HG03025 (cell line): Measurements from ENCODE around the gene SLC14A1.

Source experiments
- ATAC-seq: cut with Tn5 transposase; IDR thresholded peaks from one replicate; pipeline ENCODE4 v1.9.1; 2021; ENCODE audit warnings: mild to moderate bottlenecking, moderate library complexity; ENCODE audit not compliant: unreplicated experiment, low FRiP score

Gene SLC14A1

DNA sequence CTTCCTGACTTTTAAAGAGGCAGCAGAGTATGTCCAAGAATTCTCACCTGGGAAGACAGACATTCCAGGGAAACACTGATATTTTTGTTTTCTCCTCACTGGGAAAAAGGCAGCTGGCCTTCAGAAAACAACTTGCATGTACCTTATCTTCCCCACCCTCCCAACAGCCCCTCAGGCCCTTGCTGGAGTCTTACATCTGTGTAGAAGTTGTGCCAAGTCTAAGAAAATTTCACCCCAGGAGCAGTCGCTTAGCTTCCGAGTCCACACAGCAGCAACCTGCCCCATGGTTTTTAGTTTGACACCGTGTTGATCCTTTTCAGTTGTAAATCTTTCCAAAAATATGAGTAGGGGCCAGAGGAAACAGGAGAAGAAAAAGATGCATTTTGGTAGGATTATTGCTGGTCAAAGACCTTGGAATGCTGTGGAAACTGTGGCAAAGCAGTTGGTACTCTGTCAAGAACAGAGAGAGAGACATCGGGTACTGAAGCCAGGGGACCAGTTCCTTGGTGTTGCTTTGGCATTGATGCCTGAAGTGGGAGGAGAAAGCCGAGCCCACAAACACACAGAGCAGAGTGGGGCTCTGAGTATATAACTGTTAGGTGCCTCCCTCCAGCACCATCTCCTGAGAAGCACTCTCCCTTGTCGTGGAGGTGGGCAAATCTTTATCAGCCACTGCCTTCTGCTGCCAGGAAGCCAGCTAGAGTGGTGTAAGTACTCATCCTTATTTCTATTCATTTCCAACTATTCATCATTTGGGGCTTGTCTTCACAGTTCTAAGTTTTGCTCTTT is at the start of gene SLC14A1:
SLC14A1 (plus strand) TSS at position 615 of the 789 bp plus-strand sequence. CDS start 6,140 bp downstream, outside the sequence.
- no peak for ATAC-seq

DNA sequence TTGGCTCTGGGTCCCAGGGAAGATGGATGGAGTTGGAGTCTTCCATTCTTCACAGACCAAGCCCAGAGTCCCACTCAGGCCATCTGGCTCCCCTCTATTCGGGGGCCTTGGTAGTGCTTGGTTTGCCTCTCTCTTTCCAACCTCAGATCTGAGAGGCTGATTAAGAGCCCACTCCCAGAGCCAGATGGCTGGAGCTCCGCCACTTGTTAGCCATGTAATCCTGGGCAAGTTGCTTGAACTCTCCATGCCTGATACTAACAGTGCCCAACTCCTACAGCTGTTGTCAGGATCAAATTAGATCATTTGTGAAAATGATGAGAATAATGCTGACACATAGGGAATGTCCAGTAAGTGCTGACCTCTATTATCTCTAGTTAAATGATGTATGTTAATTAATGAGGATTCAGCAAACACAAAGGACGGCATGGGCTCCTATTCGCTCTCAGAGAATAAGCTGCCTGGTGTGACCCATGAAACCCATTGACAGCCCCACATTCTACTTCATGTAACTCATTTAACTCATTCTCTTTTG is 46.6 kb upstream of the SLC14A1 start:
- ATAC-seq = no peak

DNA sequence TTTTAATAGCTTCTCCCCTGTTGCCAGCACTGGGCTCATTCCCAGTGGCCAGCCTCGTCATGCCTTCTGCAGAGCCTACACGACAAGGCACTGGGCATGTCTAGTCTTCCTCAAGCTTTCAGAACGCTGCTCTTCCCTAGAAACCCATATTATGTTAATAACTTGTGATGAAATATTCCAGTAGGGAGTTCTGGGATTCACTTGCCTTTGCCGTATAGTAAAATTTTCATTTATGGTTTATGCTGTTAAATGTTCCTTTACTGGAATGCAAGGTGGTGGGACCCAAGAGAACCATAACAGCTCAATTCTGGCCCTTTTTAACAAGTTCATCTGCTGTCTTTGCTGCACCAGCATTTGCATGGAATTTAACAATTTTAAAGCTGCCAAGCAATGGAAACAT is 45.5 kb upstream of the SLC14A1 start:
- ATAC-seq = no peak

DNA sequence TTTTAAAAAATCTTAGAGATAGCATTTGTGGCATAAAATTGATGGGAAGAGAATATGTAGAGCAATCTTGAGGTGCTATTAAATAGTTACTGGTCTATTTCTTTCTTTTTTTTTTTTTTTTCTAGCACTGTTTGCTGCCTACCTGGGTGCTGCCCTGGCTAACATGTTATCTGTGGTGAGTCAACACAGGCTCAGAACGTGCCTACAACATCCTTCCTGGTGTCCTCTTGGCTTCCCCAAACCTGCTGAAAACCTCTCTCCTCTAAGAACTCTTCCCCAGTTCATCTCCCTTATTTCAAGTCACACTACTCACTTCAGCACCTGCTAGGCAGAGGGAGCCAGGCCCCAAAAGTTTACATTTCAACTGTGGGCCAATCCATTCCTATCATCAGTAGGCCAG is 45.1 kb upstream of the SLC14A1 start:
- ATAC-seq = no peak

DNA sequence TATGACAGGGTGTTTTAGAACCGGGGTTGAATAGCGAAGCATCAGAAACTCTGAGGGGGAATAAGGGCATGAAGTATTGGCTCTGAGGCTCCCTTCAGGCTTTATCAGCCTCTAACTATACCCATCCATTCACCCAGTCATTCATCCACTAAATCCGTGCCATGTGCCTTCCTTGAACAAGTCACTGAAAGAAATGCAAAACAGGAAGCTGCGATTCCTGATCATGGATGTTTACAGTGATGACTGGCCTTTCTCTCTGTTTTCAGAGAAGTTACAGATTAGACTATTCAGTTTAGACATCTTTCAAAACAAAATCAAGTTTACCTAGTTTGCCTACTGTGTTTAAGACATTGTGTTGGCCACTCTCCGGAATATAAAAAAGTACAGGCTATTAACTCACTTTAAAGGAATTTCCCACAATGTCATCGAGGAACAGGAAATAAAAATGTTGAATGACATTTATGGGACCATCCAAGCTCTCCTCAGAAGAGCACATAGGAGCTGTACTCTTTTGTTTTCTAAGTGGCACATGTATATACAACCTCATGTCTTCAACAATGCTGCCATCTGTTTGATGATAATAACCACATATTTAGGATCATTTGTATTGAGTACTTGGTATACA is 43.8 kb upstream of the SLC14A1 start:
- ATAC-seq = no peak

DNA sequence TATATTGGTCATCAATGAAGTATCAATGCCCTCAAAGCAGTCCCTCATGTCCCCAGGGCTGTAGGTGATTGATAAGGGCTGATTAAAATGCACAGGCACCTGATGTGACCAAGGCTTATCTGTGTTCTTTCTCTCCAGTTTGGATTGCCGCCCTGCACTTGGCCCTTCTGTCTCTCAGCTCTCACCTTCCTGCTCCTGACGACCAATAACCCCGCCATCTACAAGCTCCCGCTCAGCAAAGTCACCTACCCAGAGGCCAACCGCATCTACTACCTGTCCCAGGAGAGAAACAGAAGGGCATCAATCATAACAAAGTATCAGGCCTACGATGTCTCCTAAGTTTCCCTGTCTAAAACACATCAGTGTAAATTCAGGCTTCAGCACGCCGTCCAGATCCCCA is 41.8 kb upstream of the SLC14A1 start:
- ATAC-seq = no peak

DNA sequence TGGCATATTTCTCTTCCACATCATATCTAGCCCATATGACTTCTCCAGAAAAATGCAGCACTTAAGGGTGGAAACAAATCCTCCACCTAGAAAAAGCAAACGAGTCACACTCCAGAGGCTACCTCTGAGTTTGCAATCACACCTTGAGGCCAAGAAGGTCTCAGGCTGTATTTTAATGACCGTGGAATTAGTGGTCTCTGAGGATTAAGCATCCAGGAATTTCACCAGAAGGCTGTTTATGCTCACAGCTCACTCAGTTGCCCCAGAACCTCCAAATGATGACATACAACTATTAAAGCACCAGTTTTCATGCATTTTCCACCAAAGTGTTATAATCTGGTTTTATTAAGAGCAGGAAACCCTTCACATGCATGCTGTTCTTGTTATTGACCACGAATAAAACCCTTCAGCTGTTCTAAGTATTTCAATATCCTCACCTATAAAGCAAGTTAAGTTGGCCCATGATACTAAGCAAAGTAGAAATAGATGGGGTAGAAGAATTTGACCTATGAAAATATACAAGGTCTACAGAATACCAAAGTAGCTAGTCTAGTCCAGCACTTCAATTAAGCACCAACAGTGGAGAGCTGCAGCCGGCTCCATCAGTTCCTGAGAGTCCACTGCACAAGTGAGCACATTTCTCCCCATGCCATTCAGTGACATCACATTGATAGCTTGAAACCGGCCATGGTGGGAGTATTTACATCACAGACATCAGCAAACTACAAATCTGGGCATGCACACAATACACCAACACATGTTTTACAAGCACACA is 39.5 kb upstream of the SLC14A1 start:
- no peak for ATAC-seq

DNA sequence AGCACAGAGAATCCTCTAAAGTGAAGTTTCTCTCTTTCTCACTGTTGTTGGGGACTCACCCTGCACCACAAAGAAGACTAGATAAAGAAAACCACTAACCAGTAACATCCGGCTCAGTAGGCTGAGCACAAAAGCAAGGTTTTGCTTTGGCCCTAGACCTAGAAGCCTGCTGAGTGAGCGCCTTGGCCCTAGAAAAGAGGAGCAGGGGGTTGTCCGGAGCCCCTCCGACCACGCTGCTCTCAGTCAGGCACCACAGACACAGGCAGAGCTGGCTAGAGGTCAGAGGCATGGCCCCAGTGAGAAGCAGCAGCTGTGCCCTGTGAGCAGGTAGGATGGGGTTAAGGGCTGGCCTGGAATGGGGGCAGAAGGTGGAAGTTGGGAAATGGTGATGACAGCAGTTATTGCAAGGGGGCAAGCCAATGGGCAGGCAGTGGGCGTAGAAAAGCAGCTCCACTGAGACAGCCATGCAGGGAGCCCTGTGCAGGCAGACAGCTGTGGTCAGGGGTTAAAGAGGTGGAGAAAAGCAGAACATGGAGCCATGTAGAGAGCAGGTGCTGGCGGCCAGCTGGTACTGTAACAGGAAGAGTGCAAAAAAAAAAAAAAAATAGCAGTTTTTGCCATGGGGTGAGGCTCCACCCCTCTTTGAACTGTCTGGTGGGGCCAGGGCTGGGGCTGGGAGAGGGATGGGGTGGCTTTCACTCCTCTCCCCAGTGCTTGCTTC is 36.9 kb upstream of the SLC14A1 start:
- ATAC-seq = peak; percentile 81

DNA sequence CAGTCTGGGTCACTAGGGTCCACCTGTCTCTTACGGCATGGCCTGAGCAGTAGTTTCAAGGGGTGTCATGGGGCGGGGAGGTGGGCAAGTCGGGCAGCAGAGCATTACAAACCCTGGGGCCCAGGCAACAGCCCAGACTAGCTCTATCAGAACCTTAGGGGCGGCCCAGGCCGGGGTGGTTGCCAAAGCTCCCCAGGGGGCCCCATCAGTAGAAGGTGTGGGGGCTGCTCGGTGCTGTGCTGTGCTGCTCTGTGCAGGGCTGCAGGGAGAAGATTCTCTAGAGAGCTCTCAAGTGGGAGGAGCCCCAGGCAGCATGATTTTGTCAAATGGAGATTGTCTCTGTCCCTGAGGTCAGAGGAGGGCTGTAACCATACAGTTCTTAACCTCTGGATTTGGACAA is 36.4 kb upstream of the SLC14A1 start:
- peak; percentile 33 for ATAC-seq

DNA sequence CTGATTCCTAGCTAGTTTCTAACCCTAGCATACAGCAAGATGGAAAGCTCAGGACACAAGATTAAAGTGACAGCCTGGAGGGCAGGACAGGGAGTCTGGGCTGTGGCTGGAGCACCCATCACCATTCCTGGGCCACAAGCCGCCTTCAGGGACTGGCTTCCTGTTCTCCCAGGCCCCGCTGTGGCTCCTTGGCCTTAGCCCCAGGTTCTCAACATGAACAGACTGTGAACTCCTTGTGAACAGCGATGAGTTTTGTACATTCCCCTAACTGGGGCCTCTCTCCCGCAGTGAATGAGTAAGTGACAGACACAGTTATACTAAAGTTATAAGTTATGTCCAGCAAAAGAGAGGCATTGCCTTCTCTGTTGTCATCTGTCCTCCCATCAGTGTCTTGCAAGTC is 35.9 kb upstream of the SLC14A1 start:
- no peak for ATAC-seq

DNA sequence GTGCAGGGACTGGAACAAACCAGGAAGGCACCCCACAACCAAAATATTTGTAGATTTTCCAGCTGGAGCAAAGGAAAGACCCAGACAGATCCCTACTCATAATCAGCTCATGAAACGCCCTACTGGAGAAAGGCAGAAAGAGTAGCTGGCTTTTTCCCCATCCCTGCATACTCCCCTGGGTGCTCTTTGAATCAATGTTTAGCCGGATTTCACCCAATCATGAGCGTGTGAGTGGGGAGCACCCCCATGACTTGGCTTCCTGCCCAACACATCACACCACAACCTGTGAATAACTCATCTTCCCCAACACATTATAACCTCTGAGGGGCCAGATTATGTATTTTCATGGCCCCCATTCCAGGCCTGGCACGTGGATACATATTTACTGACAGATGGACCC is 35.1 kb upstream of the SLC14A1 start:
- no peak for ATAC-seq

DNA sequence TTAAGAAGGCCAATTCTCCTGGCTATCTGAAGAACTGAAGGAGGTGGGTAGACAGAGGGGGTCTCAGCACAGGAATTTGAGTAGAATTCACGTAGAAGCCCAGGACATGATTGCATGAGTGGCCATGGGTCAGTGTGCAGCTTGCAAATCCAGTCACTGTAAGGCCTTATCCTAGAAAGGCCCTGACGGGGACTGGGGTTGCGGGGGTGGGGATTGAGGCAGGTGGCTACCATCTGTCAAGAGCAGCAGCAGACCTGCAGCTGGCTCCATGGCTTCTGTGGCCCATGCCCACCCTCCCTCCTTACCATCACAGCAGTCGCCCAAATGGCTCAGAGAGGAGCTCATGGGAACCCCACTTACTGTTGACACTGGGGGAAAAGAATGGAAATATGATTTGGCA is 34.6 kb upstream of the SLC14A1 start:
- ATAC-seq = no peak

DNA sequence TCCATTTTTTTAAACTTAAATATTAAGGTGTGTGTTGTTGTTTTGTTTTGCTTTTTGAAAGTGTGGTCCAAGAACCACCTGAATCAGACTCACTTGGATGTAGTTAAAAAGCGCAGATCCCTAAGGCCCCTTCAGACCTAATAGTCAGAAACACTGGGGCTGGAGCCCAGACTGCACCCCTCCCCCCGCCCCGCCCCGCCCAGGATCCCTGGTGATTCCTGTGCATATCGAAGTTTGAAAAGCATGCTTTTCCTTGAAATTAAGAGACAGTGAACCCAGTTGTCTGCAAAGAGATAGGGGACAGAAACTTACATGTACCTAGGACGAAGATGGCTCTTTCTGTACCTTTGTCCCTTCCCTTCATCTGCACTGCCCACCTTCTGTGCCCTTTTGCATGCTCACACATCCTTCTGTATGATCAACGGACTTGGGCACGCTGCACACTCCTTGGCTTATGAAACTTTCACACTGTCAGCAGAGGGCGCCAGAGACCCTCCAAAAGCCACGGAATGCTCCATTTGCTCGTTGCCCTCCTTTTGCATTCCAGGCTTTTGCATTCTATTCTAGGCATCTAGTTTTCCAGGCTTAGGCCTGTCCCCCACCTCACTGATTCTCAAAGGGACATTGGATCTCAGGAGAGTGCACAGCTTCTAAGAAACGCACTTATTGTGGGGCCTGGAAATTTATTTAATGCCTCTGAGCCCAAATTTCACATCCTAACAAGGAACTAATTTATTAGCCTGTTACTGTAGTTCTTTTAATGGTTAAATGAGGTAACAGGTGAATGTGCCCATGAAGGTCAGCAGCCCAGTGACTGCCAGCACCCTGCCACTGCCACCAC is 32.8 kb upstream of the SLC14A1 start:
- ATAC-seq = no peak

DNA sequence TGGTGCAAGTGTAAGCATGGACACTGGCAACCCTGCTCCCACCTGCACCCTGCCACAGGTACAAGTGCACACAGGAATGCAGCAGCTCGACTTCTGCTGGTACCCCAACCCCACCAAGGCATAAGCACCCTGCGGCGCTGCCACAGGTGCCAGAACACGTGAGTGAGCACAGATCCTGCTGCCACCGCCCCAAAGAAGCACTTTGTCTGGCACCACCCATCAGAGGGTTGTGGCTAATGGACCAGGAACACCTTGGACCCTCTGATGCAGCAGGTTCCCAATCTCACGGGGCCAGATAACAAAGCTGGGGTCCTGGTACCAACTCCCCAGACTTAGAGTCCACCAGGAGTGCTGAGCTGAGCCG is 32.2 kb upstream of the SLC14A1 start:
- ATAC-seq = no peak

DNA sequence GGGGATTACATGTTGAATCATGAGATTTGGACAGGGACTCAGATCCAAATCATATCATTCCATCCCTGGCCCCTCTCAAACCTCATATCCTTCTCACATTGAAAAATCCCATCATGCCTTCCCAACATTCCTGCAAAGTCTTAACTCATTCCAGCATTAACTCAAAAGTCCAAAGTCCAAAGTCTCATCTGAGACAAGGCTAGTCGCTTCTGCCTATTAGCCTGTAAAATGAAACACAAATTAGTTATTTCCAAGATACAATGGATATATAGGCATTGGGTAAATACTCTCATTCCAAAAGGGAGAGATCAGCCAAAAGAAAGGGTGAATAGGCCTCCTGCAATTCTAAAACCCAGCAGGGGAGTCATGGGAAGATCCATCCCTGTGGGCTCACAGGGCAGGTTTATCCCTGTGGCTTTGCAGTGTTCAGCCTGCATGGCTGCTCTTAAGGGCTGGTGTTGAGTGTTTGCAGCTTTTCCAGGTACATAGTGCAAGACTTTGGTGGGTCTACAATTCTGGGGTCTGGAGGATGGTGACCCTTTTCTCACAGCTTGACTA is 21.2 kb upstream of the SLC14A1 start:
- ATAC-seq = no peak

DNA sequence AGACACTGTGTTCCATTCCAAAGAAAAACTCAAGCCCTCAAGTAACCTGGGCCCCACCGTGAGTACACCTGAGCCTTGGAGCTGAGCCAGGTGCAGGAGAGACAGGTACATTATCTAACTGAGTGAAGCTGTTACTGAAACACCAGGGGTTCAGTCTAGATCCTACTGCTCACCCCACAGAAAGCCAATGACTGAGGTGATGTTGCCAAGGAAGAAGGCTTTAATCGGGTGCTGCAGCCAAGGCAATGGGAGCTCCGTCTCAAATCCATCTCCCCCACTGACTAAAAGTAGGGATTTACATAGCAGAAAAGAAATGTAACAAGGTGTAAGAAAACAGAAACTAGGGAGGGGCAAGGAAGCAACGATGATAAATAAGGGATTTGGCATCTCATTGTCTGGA is 15.2 kb upstream of the SLC14A1 start:
- ATAC-seq = no peak

DNA sequence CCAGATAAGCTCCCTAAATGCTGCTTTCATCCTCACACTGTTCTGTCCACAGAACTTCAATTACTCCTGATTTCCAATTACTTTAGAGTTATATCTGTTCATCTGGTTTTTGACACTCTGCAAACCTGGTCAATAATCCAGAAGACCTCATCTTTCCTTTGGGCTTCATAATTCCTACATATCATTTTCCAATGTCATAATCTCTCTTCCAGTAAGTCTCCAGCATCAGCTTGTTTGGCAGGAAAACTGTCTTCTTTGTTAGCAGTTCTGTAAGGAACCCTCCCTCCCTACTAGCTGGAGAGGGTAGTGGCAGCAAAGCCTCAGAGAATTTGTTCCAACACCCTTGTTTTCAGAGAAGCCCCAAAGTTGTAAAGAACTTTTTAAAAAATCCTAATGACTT is 11.9 kb upstream of the SLC14A1 start:
- no peak for ATAC-seq

DNA sequence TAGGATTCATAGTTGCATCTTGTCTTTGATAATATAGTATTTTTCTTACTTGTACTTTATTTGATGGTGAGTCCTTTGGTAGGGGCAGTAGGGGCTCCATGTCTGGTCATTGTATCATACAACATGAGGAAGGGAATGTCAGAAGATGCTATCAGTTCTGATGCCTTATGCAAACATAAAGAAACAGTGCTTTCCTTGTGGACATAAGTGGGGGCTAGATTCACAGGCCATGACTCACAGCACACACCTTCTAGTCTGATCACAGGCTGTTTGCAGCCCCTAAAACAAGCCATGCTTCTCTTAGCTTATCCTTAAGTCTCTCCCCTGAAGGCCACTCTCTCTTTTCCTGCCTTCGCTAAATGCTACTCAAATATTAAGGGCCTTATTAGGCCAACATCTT is 10.7 kb upstream of the SLC14A1 start:
- ATAC-seq = no peak

DNA sequence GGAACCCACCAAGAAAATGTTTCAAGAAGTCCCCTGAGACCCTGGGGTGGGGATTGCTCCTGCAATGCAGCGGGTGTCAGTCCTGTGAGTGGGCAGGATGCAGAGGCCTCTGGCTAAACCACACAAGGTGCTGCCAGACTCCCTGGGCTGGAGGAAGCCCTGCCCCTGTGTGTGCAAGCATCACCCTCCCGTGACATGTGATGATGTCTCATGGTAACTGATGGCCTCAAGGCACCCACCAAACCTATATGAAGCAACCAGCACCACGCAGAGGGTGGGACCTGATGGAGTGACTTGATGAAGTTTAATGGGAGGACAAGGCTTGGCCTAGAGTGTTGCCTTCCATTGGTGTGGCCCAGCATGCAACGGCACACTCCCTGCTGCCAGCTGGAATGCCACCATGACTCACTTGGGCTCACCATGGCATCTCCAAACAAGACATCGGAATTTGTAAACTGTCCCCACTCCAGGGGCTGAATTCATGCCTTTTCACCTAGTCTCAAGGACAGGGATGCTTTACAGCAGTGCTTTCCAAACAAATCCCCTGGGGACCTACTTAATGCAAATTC is 8.7 kb upstream of the SLC14A1 start:
- ATAC-seq = no peak
